ENCODE measurements around the gene SF3B2. TPM values are rescaled to one million over a fixed set of nuclear protein-coding genes. Genes with fewer than 3 reads are reported as not detected.

The SF3B2 gene
- total RNA-seq, 1 donor from 2014 or later, result 75.5 TPM

- Histone ChIP-seq H3K27ac (replicated peaks) (no peak overlapping the region), H3K9me3 (replicated peaks) (no peaks in the 10 kb centered on the region), H3K36me3 (peaks cover 68% of the 10 kb centered on the region), H3K27me3 (ENCODE audit: low read depth) (no peaks in the 10 kb centered on the region), H3K4me1 (peaks cover 31% of the 10 kb centered on the region), H3K4me3 (no peak overlapping the region)
- intact Hi-C loops (cut with micrococcal nuclease), result no loop called here
- no peak for TF ChIP-seq CTCF (IDR thresholded peaks at IDR 0.05; ENCODE audit: borderline replicate concordance)
- DNase-seq, result no peak
These were observed 2.9 kb downstream of the SF3B2 start for GRCh38 chr11:66055021-66055420.

- Histone ChIP-seq H3K36me3 (peaks cover 83% of the 10 kb centered on the region), H3K4me1 (peaks cover 25% of the 10 kb centered on the region), H3K9me3 (replicated peaks) (no peaks in the 10 kb centered on the region), H3K27me3 (ENCODE audit: low read depth) (no peaks in the 10 kb centered on the region), H3K27ac (replicated peaks) (no peak overlapping the region), H3K4me3 (no peak overlapping the region)
- intact Hi-C loops (cut with micrococcal nuclease), result no loop called here
- no peak for DNase-seq
- no peak for TF ChIP-seq CTCF (IDR thresholded peaks at IDR 0.05; ENCODE audit: borderline replicate concordance)
These were observed 4.3 kb downstream of the SF3B2 start for GRCh38 chr11:66056501-66056900.

GRCh38 chr11:66059966-66060680 is 8.0 kb downstream of the SF3B2 start:
- intact Hi-C loops (cut with micrococcal nuclease), result no loop called here
- no peaks in the 10 kb centered on the region for H3K27me3 ChIP-seq (ENCODE audit: low read depth)
- no peak overlapping the region for H3K4me3 ChIP-seq
- H3K4me1 ChIP-seq, result no peaks in the 10 kb centered on the region
- H3K36me3 ChIP-seq, result peaks cover 100% of the 10 kb centered on the region
- no peak overlapping the region for H3K27ac ChIP-seq (replicated peaks)
- DNase-seq, result no peak
- no peaks in the 10 kb centered on the region for H3K9me3 ChIP-seq (replicated peaks)
- TF ChIP-seq CTCF (IDR thresholded peaks at IDR 0.05; ENCODE audit: borderline replicate concordance), result no peak

GRCh38 chr11:66061268-66061667 is 9.1 kb downstream of the SF3B2 start:
- Histone ChIP-seq H3K27me3 (ENCODE audit: low read depth) (no peaks in the 10 kb centered on the region), H3K27ac (replicated peaks) (no peak overlapping the region), H3K36me3 (peaks cover 100% of the 10 kb centered on the region), H3K9me3 (replicated peaks) (no peaks in the 10 kb centered on the region), H3K4me1 (no peaks in the 10 kb centered on the region), H3K4me3 (no peak overlapping the region)
- no peak for TF ChIP-seq CTCF (IDR thresholded peaks at IDR 0.05; ENCODE audit: borderline replicate concordance)
- intact Hi-C loops (cut with micrococcal nuclease), result no loop called here
- DNase-seq, result no peak

GRCh38 chr11:66062408-66062807 is 10.2 kb downstream of the SF3B2 start:
- TF ChIP-seq CTCF (IDR thresholded peaks at IDR 0.05; ENCODE audit: borderline replicate concordance), result no peak
- Histone ChIP-seq H3K27ac (replicated peaks) (no peak overlapping the region), H3K4me3 (no peak overlapping the region), H3K9me3 (replicated peaks) (no peaks in the 10 kb centered on the region), H3K27me3 (ENCODE audit: low read depth) (no peaks in the 10 kb centered on the region), H3K4me1 (peaks cover 2% of the 10 kb centered on the region), H3K36me3 (peaks cover 100% of the 10 kb centered on the region)
- intact Hi-C loops (cut with micrococcal nuclease), result no loop called here
- DNase-seq, result no peak
